GM21737 (cell line): ENCODE data around the gene SASH3.
A peak's percentile ranks its signal among the peaks of the same experiment; 100 is the strongest.

Experiments used
- ATAC-seq: cut with Tn5 transposase; IDR thresholded peaks from one replicate; pipeline ENCODE4 v1.9.1; 2021; ENCODE audit warnings: mild to moderate bottlenecking, moderate library complexity; ENCODE audit not compliant: unreplicated experiment

The SASH3 gene

GRCh38 chrX:129782706-129783105 is 3.0 kb downstream of the SASH3 start:
- no peak for ATAC-seq

GRCh38 chrX:129783291-129783713 is 3.6 kb downstream of the SASH3 start:
- no peak for ATAC-seq

GRCh38 chrX:129784371-129784770 is 4.6 kb downstream of the SASH3 start:
- ATAC-seq = no peak

- no peak for ATAC-seq
Observed at GRCh38 chrX:129785160-129785947, 5.6 kb downstream of the SASH3 start.

- peak; percentile 59 for ATAC-seq
Observed at GRCh38 chrX:129786210-129786651, 6.5 kb downstream of the SASH3 start.

- ATAC-seq = no peak
Observed at GRCh38 chrX:129787336-129788055, 7.7 kb downstream of the SASH3 start.

- ATAC-seq = no peak
Observed at GRCh38 chrX:129788527-129788926, 8.8 kb downstream of the SASH3 start.

- ATAC-seq = no peak
Observed at GRCh38 chrX:129790146-129790545, 10.4 kb downstream of the SASH3 start.

- no peak for ATAC-seq
Observed at GRCh38 chrX:129790808-129791207, 11.1 kb downstream of the SASH3 start.

- no peak for ATAC-seq
Observed at GRCh38 chrX:129791336-129791735, 11.6 kb downstream of the SASH3 start.

GRCh38 chrX:129791961-129792570 is 12.3 kb downstream of the SASH3 start:
- no peak for ATAC-seq

- ATAC-seq = no peak
Observed at GRCh38 chrX:129792586-129793291, 13.0 kb downstream of the SASH3 start.

- no peak for ATAC-seq
Observed at GRCh38 chrX:129793604-129794191, 13.9 kb downstream of the SASH3 start.

GRCh38 chrX:129795584-129795983 is 15.8 kb downstream of the SASH3 start:
- ATAC-seq = no peak

- ATAC-seq = no peak
Observed at GRCh38 chrX:129797251-129797906, 17.6 kb downstream of the SASH3 start.

GRCh38 chrX:129798456-129798855 is 18.7 kb downstream of the SASH3 start:
- ATAC-seq = no peak

- ATAC-seq = no peak
Observed at GRCh38 chrX:129798888-129799287, 19.1 kb downstream of the SASH3 start.

- ATAC-seq = no peak
Observed at GRCh38 chrX:129800186-129800585, 20.4 kb downstream of the SASH3 start.

- no peak for ATAC-seq
Observed at GRCh38 chrX:129802863-129803262, 23.1 kb downstream of the SASH3 start.

- no peak for ATAC-seq
Observed at GRCh38 chrX:129804806-129805205, 25.1 kb downstream of the SASH3 start.
